ENCODE measurements around the gene B4GALT1.

The B4GALT1 gene, protein sequence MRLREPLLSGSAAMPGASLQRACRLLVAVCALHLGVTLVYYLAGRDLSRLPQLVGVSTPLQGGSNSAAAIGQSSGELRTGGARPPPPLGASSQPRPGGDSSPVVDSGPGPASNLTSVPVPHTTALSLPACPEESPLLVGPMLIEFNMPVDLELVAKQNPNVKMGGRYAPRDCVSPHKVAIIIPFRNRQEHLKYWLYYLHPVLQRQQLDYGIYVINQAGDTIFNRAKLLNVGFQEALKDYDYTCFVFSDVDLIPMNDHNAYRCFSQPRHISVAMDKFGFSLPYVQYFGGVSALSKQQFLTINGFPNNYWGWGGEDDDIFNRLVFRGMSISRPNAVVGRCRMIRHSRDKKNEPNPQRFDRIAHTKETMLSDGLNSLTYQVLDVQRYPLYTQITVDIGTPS

DNA sequence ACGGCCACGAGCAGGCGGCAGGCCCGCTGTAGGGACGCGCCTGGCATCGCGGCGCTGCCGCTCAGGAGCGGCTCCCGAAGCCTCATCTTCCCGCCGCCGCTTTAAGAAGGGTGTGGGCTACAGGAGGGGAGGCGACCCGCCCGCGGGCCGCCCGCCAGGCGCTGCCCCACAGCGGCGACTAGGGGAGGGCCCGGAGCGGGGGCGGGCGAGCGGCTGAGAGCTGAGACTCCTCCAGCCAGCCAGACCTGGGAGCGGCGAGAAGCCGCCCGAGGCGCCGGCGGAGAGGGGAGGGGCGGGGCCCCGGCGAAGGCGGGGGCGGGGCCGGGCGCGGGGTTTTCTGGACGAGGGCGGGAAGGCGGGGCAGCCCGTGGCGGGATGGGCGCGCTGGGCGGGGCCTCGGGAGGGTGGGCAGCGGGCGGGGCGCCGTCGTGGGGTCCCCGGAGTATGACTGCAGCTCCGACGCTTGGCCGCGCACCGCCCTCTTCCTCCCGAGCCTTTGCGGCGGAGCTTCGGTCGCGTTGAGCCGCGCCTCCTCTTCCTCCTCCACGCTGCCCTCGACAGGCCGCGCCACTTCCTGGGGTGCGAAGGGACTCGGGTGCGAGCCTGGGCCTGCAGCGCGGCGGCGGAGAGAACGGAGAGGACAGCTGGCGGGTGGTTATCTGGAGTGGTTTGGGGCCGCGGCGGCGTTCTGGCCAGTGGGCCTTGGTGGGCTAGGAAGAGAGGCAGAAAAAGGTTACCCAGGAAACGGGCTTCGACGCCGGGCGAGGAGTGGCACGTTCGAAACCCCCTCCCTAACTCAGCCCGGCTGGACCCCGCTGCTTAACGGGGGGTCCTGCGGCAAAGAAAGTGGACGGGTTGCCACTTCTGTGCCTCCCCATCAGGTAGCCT is at the start of gene B4GALT1:
Gene B4GALT1, minus strand, starts transcription at position 253 of the 888 bp plus-strand sequence. Its CDS starts 167 bp downstream, at position 86.
- DNase-seq (ENCODE audit: low spot score): peak; percentile 99

DNA sequence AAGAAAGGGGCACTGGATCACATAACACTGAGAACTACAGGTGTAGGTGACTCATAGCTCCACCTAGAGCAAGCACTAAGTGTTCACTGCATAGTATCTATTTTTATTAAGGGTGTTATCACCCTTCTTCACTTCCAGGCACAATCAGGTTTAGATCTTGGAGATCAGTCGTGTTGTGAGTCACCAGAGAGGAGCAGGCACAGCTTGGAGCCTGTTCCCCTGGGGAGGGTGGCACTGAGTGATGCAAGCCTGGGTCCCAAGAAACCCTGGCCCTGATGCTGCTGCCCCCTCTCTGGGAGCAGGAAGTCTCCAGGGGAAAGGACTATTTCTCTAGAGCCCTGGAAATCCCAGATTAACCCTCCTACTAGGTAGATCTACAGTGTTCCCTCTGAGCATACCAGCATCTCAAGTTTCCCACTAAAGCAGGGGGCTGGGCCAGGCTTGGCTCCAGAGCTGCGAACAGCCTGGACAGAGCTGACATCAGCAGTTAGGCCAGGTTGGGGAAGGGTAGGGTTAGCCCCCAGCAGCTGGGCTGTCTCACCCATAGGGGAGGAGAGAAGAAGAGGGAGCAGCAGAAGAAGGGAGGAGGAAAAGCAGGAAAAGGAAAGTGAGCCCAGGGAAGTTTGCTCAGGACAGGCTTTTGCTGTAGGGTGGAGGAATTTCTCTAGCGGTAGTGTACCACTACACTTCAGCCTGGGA is 44.7 kb upstream of the B4GALT1 start:
- DNase-seq (ENCODE audit: low spot score): no peak

DNA sequence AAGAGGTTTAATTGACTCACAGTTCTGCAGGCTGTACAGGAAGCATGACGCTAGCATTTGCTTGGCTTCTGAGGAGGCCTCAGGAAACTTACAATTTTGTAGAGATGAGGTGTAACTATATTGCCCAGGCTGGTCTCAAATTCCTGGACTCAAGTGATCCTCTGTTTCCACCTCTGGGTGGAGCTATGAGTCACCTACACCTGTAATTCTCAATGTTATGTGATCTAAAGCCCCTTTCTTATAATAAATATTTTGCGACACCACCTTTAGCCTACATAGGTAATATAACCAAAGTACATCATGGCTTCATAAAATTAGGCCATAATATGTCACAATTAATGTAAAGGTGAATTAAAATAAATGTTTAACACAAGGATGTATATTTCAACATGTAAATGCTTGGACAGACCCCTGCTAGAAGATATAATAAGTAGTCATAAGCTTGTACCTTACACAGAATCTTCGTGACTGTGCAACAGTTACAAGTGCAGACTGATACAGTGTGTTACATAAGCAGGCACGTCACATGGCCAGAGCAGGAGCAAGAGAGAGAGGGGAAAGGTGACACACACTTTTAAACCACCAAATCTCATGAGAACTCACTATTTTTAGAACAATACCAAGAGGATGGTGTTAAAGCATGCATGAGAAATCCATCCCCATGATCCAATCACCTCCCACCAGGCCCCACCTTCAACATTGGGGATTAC is 43.0 kb upstream of the B4GALT1 start:
- no peak for DNase-seq (ENCODE audit: low spot score)

DNA sequence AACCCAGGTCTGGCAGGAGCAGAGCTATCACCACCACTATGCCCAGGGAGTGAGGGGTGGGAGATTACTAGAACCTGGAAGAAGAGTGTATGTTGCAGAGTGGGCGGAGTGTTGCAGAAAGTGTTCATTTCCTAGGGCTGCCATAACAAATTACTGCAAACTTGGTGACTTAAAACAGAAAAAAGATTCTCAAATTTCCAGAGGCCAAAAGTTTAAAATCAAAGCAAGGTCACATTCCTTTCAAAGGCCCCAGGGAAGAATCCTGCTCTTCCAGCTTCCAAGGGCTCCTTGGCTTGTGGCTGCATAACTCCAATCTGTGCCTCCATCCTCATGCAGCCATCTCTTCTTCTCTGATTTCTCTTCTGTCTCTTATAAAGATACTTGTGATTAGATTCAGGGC is 42.3 kb upstream of the B4GALT1 start:
- DNase-seq (ENCODE audit: low spot score): no peak

DNA sequence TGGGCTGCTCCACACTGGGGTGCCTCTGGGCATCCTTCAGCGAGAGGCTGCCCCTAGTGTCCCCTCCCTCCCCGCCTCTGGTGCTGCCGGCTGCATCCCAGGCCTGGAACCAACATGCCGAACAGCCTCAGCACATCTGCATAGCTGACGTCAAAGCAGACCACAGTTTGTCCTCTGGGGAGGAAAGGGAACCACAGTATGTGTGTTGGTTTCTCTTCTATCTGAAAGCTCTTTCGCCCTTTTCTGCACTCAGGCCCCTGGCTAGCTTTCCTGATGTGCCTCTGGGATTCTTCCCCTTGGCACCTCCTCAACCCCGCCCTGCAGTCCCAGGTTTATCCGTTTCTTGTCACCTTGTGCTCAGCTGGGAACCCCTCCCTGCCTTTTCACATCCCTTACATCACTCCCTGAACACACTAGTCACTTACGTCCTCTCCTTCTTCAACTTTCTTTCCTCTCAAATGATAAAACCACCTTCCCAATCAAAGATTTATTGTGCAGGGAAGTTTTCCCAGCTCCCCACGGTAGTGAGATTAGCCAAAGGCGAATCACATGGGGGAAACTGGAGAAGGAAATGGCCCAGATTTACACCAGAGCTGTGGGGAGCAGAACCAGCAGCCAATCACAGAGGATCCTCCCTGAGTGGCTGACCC is 35.5 kb upstream of the B4GALT1 start:
- DNase-seq (ENCODE audit: low spot score): no peak

DNA sequence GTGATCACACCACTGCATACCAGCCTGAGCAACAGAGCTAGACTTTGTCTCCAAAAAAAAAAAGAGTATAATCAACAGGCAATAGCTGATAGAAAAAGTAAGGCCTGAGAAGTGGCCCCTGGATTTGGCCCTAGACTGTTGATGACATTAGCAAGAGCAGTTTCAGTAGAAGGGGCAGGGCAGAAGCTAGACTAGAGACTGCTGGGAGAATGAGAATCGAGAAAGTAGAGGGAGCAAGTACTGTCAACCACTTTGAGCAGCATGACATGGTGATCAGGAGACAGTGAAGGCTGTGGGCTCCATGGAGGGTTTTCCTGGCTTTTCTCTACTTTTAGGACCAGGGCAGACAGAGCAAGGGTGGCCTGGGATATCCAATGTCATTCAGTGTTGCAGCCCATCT is 34.9 kb upstream of the B4GALT1 start:
- no peak for DNase-seq (ENCODE audit: low spot score)

DNA sequence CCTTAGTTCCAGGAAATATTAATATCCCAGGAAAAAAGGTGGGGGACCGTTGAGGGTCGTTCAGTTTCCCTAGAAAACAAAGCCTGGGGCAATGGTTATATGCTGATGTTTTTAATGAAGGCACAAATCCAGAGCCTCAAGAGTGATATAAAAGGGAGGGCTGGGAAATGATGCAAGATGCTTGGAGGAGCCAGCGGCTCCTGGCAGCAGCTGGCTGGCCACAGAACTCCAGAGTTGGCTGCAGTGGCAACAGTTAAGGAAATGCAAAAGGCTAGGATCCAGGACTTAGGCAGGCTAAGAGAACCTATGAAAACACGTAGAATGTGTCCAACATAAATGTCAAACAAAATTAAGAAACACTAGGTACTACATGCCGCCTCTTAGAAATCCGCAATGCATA is 31.0 kb upstream of the B4GALT1 start:
- DNase-seq (ENCODE audit: low spot score): no peak

DNA sequence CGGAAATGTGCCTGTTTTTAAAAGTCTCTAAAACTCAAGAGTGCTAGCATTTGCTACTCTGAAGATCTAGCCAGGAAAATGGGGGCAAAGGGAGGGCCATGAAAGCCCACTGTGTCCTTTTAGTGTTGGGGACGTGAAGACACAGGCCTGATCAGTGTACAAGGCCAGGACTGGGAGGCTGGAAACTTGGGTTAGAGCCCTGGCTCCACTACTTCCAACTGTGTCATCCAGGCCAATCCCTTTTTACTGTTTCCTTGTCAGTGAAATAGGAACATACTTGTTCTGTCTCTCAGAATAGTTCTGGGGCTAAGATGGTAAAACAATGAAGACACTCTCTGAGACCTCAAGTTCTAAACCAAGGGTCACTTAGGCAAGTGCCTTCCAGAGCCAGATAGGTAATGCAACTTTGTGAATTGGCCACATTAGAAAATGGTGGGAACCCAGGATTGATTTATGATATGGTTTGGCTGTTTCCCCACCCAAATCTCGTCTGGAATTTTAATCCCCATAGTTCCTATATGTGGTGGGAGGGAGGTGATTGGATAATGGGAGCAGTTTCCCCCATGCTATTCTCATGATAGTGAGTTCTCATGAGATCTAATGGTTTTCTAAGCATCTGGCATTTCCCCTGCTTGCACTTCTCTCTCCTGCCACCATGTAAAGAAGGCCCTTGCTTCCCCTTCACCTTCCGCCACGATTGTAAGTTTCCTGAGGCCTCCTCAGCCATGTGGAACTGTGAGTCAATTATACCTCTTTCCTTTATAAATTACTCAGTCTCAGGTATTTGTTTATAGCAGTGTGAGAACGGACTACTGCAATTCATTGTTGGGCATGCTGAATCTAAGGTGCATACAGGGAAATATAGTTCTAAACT is 30.4 kb upstream of the B4GALT1 start:
- DNase-seq (ENCODE audit: low spot score): no peak

DNA sequence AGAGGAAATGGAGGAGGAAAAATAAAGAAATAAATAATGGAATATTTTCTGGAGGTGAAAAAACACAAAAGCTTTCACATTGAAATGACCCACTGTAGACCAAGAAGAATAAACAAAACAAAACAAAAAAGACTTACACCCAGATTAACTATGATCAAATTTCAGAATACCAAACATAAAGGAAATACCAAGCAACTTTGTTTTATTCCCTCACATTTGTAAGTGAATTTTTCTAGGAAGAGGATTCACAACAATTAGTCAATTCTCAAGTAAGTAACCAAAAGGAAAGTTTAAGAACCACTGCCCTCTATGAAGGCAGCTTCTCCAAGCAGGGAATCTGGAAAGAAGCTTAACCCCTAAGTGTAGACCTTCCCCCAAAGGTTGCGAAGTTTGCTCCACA is 29.6 kb upstream of the B4GALT1 start:
- no peak for DNase-seq (ENCODE audit: low spot score)

DNA sequence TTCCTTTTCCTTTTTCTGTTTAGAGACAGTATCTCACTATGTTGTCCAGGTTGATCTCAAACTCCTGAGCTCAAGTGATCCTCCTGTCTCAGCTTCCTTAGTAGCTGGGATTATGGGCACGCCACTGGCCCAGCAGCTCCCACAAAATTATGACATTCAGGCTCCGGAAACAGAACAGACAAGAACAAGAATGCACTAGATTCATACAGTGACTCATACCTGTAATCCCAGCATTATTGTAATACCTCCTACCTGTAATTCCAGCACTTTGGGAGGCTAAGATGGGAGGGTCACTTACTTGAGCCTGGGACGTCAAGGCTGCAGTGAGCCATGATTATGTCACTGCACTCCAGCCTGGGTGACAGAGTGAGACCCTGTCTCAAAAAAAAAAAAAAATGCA is 26.7 kb upstream of the B4GALT1 start:
- DNase-seq (ENCODE audit: low spot score): no peak

DNA sequence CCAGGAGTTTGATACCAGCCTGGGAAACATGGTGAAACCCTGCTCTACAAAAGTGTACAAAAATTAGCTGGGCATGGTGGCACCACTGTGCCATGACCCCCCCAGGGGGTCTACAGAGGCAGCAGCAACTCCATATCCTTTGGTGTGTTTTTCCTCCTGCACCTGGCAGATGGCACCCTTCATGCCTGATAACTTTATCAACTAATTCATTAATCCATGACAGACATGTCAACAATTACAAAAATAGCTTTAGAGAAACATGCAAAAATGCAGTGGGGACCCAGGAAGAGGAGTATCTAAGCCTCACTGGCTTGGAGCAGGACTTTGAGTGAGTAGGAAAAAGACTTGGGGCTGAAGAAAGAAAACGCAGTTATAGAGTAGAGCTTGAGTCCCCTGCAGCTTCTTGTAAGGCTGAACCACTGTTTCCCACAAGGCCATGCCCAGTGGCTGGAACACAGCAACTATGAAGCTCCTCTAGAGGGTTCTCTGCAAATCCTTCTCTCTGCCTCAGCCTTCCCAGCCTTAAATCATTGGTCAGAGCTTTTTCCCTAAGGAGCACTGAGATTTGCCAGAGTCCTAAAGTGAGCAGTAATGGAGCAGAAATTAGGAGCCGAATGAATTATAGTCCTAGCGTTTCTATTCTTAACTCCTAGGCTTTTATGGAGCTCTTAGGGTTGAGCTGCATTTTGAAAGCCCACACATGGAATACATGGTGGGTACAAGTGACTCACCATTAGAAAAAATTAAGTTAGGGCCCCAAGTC is 25.5 kb upstream of the B4GALT1 start:
- DNase-seq (ENCODE audit: low spot score): no peak

DNA sequence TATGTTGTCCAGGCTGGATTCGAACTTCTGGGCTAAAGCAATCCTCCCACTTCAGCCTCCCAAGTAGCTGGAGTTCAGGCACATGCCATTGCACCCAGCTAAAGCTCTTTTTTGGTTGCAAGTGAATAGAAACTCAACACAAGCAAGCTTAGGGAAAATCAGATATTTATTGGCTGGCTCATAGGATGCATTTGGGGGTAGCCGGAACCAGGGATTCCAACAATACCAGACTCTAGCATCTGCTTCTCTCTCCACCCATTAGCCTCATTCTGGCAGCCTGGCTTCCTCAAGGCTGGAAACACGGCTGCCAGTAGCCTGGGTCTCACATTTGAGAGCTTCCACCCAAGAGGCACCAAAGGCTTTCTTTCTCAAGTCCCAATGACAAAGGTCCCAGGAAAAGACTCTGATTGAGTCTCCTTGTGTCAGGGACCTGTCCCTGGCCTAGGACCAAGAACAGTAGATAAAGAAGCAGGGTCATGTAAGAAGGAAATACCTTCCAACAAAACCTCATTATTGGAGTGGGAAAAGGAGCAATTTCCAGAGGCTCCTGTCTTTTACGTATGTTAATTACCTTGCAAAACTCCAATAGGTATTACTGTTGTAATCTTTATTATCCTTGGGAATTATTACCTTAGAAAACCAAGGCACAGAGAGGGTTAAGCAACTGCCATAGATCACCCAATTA is 23.0 kb upstream of the B4GALT1 start:
- no peak for DNase-seq (ENCODE audit: low spot score)

DNA sequence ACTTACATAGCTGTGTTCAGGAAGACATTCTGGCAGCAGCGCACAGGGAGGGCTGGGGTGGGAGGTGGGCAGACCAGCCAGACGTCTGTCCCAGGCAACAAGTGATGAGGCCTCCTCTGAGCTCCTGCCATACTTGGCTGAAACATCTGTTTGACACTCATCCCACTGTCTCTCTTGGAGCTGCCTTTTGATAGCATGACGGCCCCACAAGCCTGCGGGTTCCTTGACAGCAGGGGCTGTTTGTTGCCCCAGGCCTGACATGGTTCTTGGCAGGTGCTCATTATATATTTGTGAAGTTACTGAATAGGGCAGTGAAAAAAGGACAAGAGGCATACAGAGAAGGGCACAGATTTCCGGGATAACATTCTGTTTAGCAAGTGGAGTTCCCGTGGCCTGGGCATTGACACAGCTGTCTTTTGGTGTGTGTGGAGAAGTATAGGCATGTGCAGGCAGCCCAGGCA is 22.2 kb upstream of the B4GALT1 start:
- DNase-seq (ENCODE audit: low spot score): no peak

DNA sequence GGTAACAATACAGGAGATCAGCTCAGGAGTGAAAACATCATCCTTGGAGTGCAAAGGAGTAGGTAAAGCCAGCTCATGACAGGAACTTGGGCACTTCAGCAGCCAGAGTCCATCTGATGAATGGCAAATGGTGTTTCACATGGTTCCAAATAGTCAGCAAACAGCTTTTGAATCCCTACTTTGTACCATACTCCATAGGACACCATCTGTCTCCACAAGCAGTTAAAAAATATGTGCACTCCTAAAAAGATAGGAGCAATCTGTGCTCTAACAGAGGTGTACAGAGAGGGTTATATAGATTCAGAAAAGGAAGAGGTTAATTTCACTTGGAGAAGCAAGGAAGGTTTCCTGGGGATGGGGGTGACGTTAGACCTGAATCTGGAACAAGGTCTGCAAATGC is 21.6 kb upstream of the B4GALT1 start:
- DNase-seq (ENCODE audit: low spot score): no peak

DNA sequence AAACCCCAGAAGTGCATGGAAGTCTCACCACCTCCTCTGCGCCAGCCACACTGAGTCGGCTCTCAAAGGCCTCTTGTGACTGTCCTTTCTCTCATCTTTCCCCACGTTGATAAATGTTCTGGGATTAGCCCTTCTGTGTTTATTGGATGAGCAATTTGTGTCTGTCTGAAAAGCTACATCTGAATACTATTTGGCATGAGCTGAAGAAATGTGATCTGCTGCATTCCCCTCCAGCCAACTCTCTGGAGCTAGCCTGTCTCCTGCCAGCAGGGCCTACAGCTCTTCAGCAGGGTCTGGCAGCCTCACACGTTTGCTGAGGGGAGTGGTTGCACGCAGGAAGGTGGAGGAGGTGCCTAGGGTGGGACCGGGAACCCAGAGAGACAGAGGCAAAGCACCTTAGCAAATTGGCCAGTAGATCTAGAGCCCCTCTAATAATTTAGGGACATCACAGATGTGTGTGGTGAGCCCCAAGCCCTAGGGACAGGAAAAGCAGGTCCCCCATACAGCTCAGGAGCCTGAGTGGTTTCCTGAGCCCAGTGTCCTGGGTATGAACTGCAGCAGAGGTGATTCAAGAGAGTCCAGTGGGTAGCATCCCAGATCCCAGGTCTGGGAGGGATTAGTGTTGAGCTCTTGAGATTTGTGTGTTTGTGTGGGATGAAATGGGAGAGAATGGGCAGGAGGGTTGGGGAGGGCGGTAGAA is 20.5 kb upstream of the B4GALT1 start:
- no peak for DNase-seq (ENCODE audit: low spot score)

DNA sequence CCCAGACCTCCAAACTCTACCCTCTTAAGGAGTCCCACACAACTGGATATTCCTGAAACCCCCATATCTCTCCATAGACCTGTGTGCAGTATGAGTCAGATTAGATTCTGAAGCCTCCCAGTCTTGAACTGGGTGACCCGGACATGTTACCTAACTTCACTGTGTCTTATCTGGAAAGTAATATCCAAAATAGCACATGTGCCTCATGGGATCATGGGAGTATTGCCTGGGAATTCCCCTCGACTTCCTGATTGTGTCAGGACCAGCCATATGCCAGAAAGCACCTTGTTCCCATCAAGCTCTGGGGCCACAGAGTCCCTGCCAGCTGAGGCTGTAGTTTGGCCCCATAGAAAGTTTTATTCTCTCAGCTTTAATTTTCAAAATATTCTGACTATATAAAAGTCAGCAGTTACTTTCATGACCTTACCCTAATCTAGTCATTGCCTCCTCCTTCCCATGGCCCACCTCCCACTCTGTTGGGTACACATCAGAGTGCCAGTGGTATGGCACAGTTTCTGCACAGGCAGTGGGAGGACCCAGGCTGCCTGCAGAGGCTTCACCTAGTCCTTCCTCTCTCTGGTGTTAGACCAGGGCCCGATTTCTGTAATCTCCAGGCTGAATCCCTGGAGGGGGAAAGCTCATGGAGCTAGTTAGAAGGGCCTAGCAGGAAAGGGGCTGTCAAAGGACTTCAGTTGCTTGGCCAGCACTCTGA is 19.5 kb upstream of the B4GALT1 start:
- DNase-seq (ENCODE audit: low spot score): no peak

DNA sequence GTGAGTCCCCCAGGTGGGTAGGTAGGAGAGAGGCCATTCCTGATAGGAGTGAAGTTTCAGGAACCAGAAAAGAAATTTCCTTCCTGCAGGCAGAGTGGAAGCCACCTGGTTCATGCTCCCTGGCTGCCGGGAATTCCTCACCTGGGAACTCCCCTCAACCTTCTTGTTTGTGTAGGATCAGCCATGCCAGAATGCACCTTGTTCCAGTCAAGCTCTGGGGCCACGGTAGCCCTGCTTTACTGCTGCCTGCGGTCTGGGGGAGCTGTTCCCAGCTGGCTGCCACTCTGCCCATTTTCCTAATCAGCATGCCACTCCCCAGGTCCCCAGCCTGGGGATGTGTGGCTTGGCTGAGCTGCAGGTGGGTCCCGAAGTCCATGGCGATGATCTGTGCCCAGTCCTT is 18.7 kb upstream of the B4GALT1 start:
- DNase-seq (ENCODE audit: low spot score): no peak

DNA sequence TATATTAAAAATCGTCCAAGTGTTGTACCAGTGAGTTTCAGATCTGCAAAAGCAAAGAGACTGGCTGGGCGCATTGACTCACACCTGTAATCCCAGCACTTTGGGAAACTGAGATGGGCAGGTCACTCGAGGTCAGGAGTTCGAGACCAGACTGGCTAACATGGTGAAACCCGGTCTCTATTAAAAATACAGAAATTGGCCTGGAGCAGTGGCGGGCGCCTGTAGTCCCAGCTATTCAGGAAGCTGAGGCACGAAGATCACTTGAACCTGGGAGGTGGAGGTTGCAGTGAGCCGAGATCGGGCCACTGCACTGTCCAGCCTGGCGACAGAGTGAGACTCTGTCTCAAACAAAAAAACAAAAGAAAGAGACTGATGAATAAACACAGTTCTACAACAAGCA is 18.3 kb upstream of the B4GALT1 start:
- DNase-seq (ENCODE audit: low spot score): no peak
